NCI-H524 treated with DMSO at 0.1 percent for 48 hours (cell line): ENCODE data around the gene KITLG.
"Not testable (repeated sequence)": the region's sequence is repeated elsewhere in the genome, so short reads cannot be mapped to it uniquely, and the experiment has no call there.

Experiments
- DNase-seq: peaks from one replicate; lab custom pipeline; 2025; lab: John Stamatoyannopoulos, UW

KITLG gene, protein sequence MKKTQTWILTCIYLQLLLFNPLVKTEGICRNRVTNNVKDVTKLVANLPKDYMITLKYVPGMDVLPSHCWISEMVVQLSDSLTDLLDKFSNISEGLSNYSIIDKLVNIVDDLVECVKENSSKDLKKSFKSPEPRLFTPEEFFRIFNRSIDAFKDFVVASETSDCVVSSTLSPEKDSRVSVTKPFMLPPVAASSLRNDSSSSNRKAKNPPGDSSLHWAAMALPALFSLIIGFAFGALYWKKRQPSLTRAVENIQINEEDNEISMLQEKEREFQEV

DNA sequence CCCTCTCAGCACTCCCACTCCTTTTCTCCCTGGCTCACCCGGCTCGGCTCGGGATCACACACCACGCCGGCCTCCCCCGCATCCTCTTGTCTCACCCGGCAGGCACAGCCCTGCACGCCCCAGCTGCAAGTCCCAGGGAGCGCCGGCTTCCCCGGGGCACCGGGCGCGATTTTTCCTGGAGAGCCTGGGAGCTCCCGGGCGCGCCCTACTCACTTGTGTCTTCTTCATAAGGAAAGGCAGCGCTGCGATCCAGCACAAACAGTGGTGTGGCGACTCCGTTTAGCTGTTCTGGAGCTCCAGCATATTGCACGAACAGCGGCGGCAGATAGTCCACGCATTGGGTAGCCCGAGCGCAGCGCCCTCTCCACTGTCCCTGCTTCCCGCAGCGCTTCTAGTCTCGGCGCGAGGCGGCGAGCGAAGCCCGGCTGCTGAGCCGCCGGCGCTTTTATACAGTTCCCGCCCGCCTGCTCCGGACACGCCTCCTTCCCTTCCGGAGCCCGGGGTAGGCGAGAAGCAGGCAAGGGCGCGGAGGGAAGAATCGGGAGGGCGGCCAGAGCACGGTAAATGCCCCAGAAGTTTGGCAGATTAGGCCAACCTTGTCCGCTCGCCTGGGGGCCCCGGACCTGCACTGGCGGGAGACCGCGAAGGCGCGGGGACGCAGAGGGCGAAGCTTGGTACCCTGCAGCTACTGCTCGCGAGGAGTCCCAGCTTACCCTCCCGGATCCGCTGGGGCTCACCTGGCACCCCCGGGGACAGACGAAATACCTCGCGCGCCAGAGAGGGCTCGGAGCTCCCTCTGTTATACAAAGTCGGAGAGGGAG is at the start of gene KITLG:
Gene KITLG (minus strand): TSS at position 421 of the 821 bp plus-strand sequence. CDS start 193 bp downstream, at position 228.
- peak; percentile 18 for DNase-seq

DNA sequence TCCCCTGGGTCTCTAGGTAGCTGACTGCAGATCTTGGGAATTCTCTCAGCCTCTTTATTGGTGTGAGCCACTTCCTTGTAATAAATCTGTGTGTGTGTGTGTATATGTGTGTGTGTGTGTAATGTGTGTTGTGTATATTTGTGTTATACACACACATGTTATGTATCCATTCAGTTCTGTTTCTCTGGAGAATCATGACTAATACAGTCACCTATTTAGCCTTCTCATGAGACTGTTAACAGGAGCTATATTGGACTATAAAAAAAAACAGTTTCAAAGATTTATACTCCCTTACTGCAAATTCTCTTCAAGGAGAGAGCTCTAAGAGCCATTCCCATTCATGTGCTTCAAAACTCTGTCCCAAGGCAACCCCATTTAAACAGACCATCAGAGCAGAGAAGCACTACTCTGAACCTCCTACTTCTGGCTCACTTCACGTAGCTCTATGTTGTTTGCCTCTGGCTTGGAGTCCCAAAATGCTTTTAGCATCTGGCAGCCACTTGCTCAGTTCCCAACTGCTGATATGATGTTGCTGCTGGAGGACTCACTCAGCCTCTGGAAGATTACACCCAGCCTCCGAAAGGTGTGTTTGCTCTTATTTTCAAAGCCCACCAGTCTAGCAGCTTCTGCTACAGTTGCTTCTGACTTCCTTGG is 48.7 kb upstream of the KITLG start:
- DNase-seq = no peak

DNA sequence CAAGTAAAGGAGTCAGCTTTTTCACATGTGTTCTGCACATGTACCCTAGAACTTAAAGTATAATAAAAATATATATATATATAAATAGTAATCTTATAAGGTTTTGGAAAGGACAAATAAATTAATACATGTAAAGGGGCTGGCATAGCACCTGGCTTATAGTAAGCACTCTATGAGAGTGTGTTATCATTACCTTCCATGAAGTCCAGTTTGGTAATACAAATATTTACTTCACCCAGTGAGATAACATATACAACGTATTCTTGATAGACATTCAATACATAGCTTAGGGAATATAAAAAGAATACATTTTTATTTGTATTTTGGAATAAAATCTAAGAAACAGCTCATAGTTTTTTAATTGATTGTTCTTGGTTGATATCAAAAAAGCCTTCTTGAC is 47.8 kb upstream of the KITLG start:
- DNase-seq = not testable (repeated sequence)

DNA sequence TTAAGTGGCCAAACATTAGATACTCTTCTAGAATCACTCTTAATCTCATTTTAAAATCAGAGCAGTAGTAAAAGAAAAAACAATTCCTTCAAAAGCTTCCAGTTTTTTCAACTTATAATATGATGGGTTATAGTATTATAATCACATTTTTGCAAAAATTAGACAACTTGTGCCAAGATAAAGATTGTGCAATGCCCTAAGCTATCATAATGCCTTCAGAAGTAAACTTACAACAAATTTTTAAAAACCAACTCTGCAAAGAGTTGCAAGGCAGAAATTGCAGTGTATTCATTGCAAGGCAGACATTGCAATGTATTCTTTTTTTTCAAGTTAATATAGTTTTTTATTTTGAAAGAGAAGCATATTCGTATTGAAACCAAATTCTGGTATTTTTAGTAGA is 47.2 kb upstream of the KITLG start:
- no peak for DNase-seq

DNA sequence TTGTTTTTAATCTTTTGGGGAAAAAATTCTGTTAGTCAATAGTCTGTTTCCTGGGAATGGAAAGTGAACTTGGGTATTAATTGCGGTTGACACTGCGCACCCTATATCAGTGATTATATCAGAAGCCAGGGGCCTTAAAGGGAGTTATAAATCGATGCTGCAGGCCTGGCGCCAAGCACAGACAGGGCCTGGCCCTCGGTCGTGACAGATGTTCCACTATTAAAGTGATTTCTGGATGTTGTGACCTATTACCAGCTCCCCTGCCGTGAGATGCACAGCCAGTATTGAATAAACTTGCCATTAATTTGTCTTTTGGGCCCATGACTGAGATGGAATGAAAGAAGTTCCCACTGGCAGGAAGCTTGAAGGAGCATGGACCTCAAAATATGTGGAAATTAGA is 45.1 kb upstream of the KITLG start:
- DNase-seq = peak; percentile 49

DNA sequence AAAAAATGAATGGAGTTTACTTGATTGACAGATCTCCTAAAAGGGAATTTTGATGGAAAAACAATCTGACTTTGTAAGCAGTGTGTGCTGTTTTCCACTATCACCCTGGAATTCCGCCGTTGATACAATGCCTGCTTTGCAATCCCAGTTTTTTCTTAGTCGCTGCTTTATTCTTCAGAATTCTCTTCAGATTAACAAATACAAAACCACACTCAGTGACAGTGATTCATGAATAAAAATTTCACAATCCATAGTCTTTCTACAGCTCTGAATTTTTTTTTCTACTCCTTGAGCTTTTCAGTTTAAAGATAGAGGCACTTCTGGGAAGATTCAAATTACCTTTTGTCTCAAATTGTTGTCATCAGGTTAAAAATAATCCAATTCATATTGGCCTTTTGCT is 44.6 kb upstream of the KITLG start:
- DNase-seq = no peak

DNA sequence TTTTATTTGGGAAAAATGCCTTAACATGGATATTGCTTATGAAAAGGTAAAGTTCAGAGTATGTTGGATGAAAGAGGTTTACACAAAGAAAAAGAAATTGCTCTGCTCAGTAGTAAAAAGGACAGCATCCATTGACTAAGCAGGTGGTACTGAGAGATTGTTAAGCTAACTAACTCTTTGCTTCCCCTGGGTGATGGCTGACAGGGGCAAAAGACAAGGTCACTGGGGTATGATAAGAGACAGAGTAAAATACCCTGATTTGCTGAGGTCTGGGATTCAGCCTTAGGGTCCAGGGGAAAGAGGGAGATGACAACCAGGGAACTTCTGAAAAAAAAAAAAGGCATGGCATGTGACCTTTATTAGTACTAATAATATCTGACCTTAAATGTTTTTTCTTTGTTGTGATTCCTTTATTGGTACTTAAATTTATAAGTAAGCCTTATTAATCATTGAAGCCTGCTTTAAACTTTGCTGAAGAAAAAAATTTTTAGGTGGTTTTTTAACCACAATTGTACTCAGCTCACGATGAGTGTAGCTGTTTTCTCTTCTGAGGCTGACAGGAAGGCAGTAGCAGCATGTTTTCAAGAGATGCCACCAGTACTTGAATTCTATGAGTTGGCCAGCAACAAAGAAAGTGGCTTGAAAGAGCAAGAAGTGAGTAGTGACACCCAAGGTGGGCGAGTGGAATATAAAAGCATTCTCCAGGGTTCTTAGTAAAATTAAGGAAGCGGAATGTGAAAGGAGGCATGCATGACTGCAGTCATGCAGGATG is 43.7 kb upstream of the KITLG start:
- DNase-seq = no peak

DNA sequence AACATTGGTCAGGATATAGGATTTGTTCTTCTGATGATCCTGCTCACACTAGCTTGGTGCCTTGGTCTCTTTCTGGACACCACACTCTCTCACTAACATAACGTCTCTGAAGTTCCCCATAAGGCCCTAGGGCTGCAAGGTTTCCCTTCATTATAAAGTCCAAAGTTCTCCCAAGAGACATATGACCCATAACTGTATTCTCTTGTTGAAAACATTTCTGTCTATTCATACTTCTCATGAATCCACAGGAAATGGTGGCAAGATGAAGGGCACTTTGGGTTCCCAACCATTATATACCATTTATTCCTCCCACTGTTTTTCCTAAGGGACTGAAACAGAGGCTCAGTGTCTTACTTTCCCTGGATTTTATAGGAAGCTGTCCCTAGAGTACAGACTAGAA is 37.1 kb upstream of the KITLG start:
- no peak for DNase-seq

DNA sequence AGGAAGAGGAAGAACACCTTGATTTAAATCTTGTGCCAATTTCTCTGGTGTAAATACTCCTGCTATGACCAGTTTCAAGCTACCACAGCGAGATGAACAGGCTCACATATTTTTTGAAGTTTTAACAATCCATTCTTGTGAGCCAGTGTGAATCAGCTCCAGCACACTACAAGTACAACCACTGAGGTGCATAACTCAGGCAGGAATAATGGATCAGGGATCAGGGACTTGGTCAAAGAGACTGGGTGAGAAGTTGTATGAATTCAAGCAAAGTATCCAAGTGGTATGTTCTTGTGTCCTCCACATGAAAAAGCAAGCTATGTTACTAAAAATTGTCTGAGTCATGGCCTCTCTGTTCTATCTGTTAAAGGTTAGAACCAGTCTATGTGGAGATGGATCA is 35.2 kb upstream of the KITLG start:
- DNase-seq = no peak

DNA sequence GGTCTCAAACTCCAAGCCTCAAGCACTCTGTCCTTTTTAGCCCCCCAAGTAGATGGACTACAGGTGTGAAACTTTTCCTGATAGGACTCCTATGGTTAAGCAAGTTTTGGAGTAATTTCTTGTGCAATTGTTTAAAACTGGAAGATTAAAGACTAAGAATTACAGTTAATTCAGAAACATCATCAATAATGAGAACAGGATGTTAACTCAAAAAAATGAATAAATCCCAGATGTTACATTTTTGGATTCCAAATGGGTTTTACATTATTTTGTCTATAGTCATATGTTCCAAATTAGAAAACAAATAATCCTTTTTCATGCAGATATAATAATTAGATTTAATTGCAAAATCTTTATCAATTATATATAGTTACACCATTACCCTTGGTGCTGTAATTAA is 24.4 kb upstream of the KITLG start:
- DNase-seq = no peak

DNA sequence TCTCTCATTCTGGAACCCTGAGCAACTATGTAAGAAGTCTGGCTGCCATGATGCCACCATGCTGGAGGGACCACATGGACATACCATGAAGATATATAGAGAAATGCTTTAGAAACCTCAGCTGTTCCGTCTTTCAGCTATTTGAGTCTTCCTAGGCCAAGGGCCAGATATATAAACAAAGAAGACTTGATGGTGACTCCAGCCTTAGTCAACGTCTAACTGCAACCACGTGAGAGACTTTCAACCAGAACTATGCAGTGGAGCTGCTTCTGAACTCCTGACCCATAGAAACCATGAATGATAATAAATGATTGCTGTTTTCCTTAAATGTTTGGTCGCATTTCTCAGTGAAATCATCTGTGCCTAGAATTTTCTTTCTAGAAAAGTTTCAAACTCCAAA is 20.0 kb upstream of the KITLG start:
- DNase-seq = no peak

DNA sequence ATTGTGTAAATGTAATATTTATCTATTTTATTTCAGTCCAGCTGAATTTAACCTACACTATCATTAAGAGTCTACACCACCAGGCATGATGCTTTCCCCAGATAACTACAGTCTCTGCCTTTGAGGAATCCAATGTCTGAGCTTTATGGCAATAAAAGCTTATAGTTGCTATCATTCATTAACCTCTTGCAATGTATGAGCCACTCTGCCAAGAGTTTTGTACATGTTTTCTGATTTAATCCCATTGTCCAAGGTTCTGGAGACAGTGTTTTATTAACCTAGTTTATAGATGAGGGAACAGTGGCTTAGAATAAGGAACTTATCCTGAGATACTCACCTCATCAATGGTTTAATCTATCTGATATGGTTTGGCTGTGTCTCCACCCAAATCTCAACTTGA is 17.1 kb upstream of the KITLG start:
- no peak for DNase-seq

DNA sequence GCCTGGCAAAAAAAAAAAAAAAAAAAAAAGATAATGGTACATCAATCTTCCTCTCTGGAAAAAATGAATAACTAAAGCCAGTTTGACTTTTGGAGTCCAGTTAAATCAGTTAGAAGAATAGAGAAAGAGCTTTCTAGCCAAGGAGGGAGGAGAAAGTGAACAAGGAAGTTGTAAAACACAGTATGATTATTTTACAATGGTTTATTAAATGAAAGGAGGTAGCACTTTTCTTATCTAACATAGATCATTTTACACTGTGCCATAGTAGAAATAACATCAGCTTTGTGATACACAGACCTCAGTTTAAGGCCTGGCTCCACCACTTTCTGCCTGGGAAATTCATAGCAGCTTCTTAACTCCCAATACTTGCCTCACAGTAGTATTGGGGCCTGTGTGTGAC is 15.4 kb upstream of the KITLG start:
- DNase-seq = no peak

DNA sequence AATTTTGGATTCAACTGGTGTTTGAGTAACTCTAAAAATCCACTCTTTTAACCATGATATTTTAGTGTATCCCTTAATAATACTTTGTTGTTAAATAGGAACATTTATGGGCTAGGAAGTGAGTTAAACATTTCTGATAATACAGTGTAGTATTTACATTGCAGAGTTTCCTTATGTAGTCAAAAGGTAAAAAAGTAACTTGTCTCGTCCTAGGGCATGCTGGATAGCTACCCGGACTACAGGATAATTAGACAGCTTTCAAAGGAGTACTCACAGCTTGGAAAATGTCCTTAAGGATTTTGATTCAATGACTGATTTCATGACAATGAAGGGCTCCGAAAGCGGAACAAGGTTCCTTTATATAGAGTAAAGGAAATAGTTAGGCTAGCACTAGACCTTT is 14.5 kb upstream of the KITLG start:
- no peak for DNase-seq

DNA sequence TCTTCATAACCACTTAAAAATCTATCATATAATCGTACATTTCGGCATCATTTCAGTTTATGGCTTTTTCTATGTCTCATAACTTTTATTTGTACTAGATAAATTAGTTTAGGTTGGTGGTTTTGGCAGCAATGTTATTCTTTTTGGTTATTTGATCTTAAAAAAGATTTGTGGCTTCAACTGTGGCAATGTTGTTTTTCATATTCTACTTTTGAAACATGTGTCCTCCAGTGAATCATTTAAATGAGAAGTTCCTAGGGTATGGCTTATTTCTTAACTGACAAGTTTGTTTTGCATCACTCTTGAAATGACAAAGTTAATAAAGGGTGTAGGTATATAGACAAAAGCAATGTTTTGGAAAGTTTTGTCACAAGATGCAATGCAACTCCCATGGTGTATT is 11.1 kb upstream of the KITLG start:
- no peak for DNase-seq

DNA sequence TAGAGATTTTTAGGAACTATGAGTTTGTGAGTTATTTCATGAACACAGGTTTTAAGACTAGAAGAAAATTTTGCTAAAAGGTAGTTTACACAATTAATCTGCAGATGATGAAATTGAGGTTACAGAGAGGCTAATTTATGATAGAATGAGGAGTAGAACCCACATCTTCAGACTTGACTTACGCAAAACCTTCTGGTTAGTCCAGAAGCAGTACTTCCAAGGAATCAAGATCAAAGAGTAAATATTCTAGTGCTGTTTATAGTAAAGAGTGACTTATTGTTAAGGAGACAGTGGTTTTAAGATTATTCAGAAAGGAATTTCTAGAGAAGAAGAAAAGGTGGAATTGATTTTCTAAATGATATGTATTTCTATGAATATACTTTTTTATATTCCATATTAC is 10.6 kb upstream of the KITLG start:
- DNase-seq = no peak

DNA sequence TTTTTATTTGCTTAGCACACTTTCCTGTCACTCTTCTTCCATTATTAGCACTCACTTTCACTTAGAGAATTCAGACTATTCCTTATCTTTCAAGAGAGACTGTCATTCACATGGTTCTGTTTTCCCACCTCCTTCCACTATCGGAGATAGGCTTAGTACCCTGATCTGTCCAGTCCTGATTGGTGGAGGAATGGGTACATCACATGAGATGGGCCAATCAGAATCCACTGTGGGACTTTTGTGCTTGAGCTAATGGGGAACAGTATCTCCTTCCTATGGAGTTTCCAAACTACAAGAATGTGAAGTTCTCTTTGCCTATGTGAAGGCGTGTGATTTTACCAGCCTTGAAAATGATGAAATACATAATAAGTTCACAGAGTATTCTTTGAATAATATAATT is 4.8 kb upstream of the KITLG start:
- DNase-seq = no peak

DNA sequence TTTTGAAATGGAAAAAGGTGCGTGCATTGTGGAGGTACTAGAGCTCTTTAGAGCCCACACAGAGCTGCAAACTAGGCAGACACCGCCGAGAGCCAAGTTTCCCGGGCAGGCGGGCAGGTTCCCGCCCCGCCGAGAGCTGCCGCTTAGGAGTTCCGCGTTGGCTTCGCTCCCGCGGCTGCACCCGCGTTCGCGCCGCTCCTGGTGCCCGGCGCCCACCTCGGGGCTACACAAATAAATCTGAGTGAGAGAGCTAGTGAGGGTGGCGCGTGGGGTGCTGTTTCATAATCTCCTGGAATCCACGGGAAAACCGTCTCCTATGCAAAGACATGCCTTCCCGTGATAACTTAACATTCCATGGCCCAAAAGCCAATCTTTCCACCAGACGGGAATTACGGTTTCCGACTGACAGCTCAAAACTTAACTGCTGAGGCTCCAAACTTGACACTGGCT is 645 bp downstream of the KITLG start:
- no peak for DNase-seq

DNA sequence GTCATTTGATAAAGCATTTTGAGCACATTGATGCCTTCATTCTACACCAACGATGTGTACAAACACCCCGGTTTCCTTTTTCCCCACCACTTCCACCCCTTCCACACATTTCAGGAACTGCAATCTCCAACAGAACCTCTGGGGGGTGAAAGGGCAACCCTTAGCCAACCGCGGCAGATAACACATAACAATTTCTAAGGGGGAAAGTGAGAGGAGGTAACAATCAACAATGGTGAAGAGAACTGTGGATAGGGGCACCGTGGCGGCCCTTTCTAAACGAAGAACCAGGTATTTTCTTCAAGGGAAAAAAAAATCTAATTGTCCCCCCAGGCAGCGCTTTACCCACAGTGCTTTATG is 1.1 kb downstream of the KITLG start:
- DNase-seq = no peak

DNA sequence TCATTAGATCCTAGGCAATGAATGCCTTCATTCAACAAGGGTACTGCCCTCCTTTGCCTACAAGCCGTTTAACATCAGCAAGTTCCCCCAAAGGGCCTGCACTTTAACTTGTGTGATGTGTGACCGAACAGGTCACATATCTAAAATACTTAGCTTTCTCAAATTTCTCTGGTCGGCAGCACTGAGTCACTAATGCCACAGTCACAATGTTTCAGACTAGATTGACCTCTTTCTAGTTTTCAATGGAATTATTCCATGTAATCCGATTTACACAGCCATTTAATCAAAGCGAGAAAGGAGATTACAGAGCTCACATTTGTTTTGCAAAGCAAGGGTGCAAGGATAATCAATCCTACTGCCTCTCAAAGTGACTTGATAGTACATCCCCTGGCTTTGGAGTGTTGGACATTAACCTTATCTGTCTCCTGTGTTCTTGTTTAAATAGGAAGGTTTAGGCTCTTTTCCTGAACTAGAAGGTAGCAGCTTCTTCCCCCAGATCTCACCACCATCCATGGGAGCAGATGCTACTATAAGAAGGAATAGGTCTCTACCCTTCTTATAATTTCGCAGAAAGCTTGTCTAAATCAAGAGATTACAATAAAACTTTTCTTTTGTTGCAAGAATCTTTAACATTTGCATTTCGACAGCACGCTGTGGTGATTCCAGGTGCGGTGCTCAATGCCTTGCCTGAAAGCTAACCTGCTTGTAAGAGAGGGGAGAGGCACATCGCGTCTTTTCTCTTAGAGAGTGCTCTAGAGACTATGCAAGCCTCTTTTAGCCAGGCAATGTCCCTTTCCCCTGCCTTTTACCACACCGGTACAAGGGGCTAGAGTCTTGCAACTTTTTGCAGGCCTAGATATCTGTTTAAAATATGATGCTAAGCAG is 1.8 kb downstream of the KITLG start:
- no peak for DNase-seq

DNA sequence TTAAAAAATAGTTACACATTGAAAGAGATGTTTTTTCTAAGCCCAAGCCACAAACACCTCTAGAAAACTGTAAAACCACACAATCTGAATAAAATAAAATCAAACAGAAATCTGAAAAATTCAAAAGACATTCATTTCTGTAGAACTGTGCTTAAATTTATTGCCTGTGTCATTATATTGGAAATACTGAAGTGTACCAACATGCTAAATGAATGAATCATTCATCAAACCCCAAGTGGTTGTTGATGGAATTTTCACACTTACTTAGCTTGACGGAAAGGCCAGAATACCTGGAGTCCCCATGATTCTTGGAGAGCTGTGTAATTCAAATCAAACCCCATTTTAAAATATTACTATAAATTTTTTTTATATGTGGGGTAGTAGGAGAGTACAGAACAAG is 2.7 kb downstream of the KITLG start:
- DNase-seq = no peak
